HepG2 (cell line): Measurements from ENCODE around the gene ITIH1. TPM values are rescaled to one million over a fixed set of nuclear protein-coding genes. Genes with fewer than 3 reads are reported as not detected.
A peak's percentile ranks its signal among the peaks of the same experiment; 100 is the strongest.

Source experiments
- CSRNP2 ChIP-seq: sonication (generic); formaldehyde crosslinking; conservative IDR thresholded peaks from 2 replicates; pipeline ENCODE4 v1.8.0; 2022; ENCODE audit warnings: low read depth, missing genetic modification reagents
- FOXP4 ChIP-seq: sonication (generic); formaldehyde crosslinking; IDR thresholded peaks from 2 replicates; pipeline ENCODE4 v1.4.0; 2020; ENCODE audit warnings: missing genetic modification reagents
- HES4 ChIP-seq: sonication (generic); formaldehyde crosslinking; IDR thresholded peaks from 2 replicates; pipeline ENCODE4 v1.9.0; 2021; ENCODE audit warnings: mild to moderate bottlenecking, missing genetic modification reagents, borderline replicate concordance
- HNF4A ChIP-seq: sonication (generic); formaldehyde crosslinking; IDR thresholded peaks from 2 replicates; pipeline ENCODE4 v1.4.0; 2020; ENCODE audit warnings: missing genetic modification reagents
- HNRNPH1 ChIP-seq: fragments of 200-400 bp; formaldehyde crosslinking; optimal IDR thresholded peaks from 2 replicates; pipeline ENCODE3; 2017; ENCODE audit warnings: mild to moderate bottlenecking, low read depth, low read length
- KAT8 ChIP-seq: IDR thresholded peaks from 2 replicates; pipeline ENCODE4 v1.6.1; 2016; ENCODE audit warnings: missing genetic modification reagents, missing compliant biosample characterization
- KLF12 ChIP-seq: sonication (generic); formaldehyde crosslinking; IDR thresholded peaks from 2 replicates; pipeline ENCODE4 v1.4.0; 2020; ENCODE audit warnings: missing genetic modification reagents, borderline replicate concordance
- NFIC ChIP-seq: IDR thresholded peaks from 2 replicates; pipeline ENCODE4 v1.6.1; 2012; ENCODE audit warnings: mild to moderate bottlenecking, low read length, inconsistent platforms
- NFKB2 ChIP-seq: sonication (generic); formaldehyde crosslinking; IDR thresholded peaks from 2 replicates; pipeline ENCODE4 v1.4.0; 2020; ENCODE audit warnings: missing genetic modification reagents, borderline replicate concordance
- NRL ChIP-seq: sonication (generic); formaldehyde crosslinking; IDR thresholded peaks from 2 replicates; pipeline ENCODE4 v1.5.0; 2020; ENCODE audit warnings: missing genetic modification reagents, mild to moderate bottlenecking, moderate library complexity, borderline replicate concordance
- RBFOX2 ChIP-seq: fragments of 200-400 bp; formaldehyde crosslinking; IDR thresholded peaks from 2 replicates; pipeline ENCODE4 v1.6.1; 2017; ENCODE audit warnings: low read depth, mild to moderate bottlenecking, low read length
- STAG1 ChIP-seq: sonication (generic); formaldehyde crosslinking; IDR thresholded peaks from 2 replicates; pipeline ENCODE4 v1.4.0; 2020; ENCODE audit warnings: missing genetic modification reagents
- TGIF2 ChIP-seq: IDR thresholded peaks from 2 replicates; pipeline ENCODE4 v1.6.1; 2016; ENCODE audit warnings: control low read depth, missing compliant biosample characterization
- ZFP91 ChIP-seq: sonication (generic); formaldehyde crosslinking; IDR thresholded peaks from 2 replicates; pipeline ENCODE4 v1.9.0; 2022; ENCODE audit warnings: missing genetic modification reagents, mild to moderate bottlenecking, borderline replicate concordance
- ZNF543 ChIP-seq: sonication (generic); formaldehyde crosslinking; IDR thresholded peaks from 2 replicates; pipeline ENCODE4 v1.4.0; 2020; ENCODE audit warnings: mild to moderate bottlenecking, missing genetic modification reagents
- ZNF788 ChIP-seq: sonication (generic); formaldehyde crosslinking; IDR thresholded peaks from 2 replicates; pipeline ENCODE4 v1.5.0; 2020; ENCODE audit warnings: mild to moderate bottlenecking, missing genetic modification reagents, borderline replicate concordance
- ZNF800 ChIP-seq: sonication (generic); formaldehyde crosslinking; IDR thresholded peaks from 2 replicates; pipeline ENCODE4 v1.4.0; 2020; ENCODE audit warnings: missing genetic modification reagents
- ZXDC ChIP-seq: sonication (generic); formaldehyde crosslinking; IDR thresholded peaks from 2 replicates; pipeline ENCODE4 v1.5.0; 2020; ENCODE audit warnings: mild to moderate bottlenecking, missing genetic modification reagents
- polyA plus RNA-seq, 8 experiments: library from polyadenylated mRNA; depleted of rRNA in 3 of 8; stranded (reverse) in 7 of 8; unstranded in 1 of 8; fragments of >200 nt; fragmentation: Illumina TruSeq in 4 of 8; extraction: Trizol in 4 of 8; gene quantifications; 2 replicates each; pipeline versions ENCODE4 v1.2.1 to v1.2.3, GENCODE V29; 2011 to 2016; ENCODE audit warnings: low read depth in 4 of 8, missing spikeins in 1 of 8, mixed read lengths in 1 of 8; ENCODE audit not compliant: insufficient read depth in 1 of 8
- total RNA-seq, 5 experiments: library from RNA; depleted of rRNA; stranded (reverse); fragments of >200 nt; fragmentation: Illumina TruSeq; extraction: Trizol; gene quantifications; 2 replicates each; pipeline ENCODE4 v1.2.3, GENCODE V29; 2016; ENCODE audit warnings: low read depth in 1 of 5

ITIH1 gene
- total and polyA plus RNA-seq, 2 of the 13 experiments (the other 11 are each of a cell fraction or from before 2014, with no cell fraction given) = 12.3 to 19.6 TPM

- 0 out of 2 replicates have a peak, but pooled peaks have one; percentile 81 for TF ChIP-seq ZXDC
- peak; percentile 78; the same call in 1 of the 2 replicates for TF ChIP-seq ZFP91 (CRISPR knock-in tag)
- peak; percentile 54; the same call in 1 of the 2 replicates for TF ChIP-seq ZNF788
- 0 out of 2 replicates have a peak, but pooled peaks have one; percentile 19 for TF ChIP-seq ZNF543
- TF ChIP-seq KAT8 (CRISPR knock-in tag) = peak; percentile 91
- 0 out of 2 replicates have a peak, but pooled peaks have one; percentile 8 for TF ChIP-seq TGIF2 (CRISPR knock-in tag)
- no peak; the same call in 1 of the 2 replicates for TF ChIP-seq KLF12 (CRISPR knock-in tag)
- 0 out of 2 replicates have a peak, but pooled peaks have one; percentile 20 for TF ChIP-seq STAG1 (CRISPR knock-in tag)
- peak; percentile 39 for TF ChIP-seq HNF4A (CRISPR knock-in tag)
- TF ChIP-seq FOXP4 (CRISPR knock-in tag) = peak; percentile 55; the same call in 1 of the 2 replicates
- TF ChIP-seq NFKB2 (CRISPR knock-in tag) = peak; percentile 68; the same call in 1 of the 2 replicates
- TF ChIP-seq HES4 (CRISPR knock-in tag) = peak; percentile 40; the same call in 1 of the 2 replicates
- peak; percentile 42; the same call in 1 of the 2 replicates for TF ChIP-seq NRL (CRISPR knock-in tag)
- no peak for TF ChIP-seq HNRNPH1
- 0 out of 2 replicates have a peak, but pooled peaks have one; percentile 39 for TF ChIP-seq NFIC
- TF ChIP-seq ZNF800 (CRISPR knock-in tag) = peak; percentile 71; the same call in 1 of the 2 replicates
- TF ChIP-seq CSRNP2 (CRISPR knock-in tag) = no peak
- TF ChIP-seq RBFOX2 = peak; percentile 93
Observed at GRCh38 chr3:52770496-52771333, 6.7 kb upstream of the ITIH1 start, which contains the start of gene NEK4 (continued).
